ENCODE measurements around the gene SLC33A1. TPM values are rescaled to one million over a fixed set of nuclear protein-coding genes. Genes with fewer than 3 reads are reported as not detected.
A peak's percentile ranks its signal among the peaks of the same experiment; 100 is the strongest.
"Not testable (repeated sequence)": the region's sequence is repeated elsewhere in the genome, so short reads cannot be mapped to it uniquely, and the experiment has no call there.

SLC33A1 gene
- total RNA-seq, 4 donors from 2014 or later: 13.3 to 34.8 (median 32.7) TPM

DNA sequence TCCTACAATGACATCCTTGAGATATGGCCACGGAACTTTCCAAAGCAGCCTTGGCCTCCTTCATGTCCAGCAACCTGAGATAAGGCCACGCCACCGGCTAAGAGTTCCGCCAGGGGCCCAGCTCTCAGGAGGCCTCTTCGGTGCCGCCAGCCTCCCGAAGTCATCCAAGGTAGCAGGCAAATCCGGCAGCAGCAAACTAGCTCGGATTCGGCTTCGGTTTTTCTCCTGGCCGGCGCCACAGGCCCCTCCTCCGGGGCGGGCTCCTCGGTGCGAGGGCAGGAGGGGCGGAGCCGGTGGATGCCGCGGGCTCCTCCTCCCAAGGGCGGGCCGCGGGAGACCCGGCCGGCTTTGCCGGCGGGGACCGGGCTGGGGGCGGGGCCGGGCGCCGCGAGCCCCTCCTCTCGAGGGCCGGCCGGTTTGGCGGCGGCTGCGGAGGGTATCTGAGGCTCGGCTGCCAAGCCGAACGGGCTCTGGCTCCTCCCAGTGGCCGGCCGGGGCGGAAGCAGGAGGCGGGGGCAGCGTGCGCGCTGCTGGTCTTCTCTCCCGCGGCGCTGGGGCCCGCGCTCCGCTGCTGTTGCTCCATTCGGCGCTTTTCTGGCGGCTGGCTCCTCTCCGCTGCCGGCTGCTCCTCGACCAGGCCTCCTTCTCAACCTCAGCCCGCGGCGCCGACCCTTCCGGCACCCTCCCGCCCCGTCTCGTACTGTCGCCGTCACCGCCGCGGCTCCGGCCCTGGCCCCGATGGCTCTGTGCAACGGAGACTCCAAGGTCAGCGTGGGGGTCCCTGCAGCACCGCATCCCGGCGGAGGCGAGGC lies 16.1 kb upstream of the SLC33A1 start, which contains the start of gene GMPS:
Gene GMPS, plus strand, starts transcription at position 518 of the 812 bp plus-strand sequence. Its CDS starts 221 bp downstream, at position 739.
- intact Hi-C loops (cut with DNase I; ENCODE audit: low total_unique reads) (loop anchor here (5.0 kb wide), 1 partner anchor 63 kb away; the partner anchor contains the start of gene C3orf33), in situ Hi-C loops (cut with MboI; ENCODE audit: low pct_ligation_motif_present in 1 of 4, low pct_unique_long_range_greater_than_20kb in 1 of 4, low sequenced_read_pairs in 3 of 4) (loop anchor here in 1 of 4 donors (25.0 kb wide), 1 partner anchor 1292 kb away; the partner anchor contains the start of gene CCNL1)
- peak within 1 kb of the TSS; percentile 94 to 99 (median 96) for H3K4me3 ChIP-seq
- 0% methylated on average over 27 of the region's 83 CpGs; no CpG with 5 or more reads in 1 of the 2 donors for WGBS, 2 donors (ENCODE audit: low coverage in 1 of 2)
- H3K4me1 ChIP-seq: peaks cover 4 to 25% (median 20%) of the 10 kb centered on the region in 4 donors
- TF ChIP-seq POLR2A (IDR thresholded peaks at IDR 0.05) (peak; percentile 73), EP300 (IDR thresholded peaks at IDR 0.05; ENCODE audit: low read depth) (no peak), POLR2AphosphoS5 (IDR thresholded peaks at IDR 0.05) (peak; percentile 77 to 79 (median 78))
- TF ChIP-seq, protein P1, sequence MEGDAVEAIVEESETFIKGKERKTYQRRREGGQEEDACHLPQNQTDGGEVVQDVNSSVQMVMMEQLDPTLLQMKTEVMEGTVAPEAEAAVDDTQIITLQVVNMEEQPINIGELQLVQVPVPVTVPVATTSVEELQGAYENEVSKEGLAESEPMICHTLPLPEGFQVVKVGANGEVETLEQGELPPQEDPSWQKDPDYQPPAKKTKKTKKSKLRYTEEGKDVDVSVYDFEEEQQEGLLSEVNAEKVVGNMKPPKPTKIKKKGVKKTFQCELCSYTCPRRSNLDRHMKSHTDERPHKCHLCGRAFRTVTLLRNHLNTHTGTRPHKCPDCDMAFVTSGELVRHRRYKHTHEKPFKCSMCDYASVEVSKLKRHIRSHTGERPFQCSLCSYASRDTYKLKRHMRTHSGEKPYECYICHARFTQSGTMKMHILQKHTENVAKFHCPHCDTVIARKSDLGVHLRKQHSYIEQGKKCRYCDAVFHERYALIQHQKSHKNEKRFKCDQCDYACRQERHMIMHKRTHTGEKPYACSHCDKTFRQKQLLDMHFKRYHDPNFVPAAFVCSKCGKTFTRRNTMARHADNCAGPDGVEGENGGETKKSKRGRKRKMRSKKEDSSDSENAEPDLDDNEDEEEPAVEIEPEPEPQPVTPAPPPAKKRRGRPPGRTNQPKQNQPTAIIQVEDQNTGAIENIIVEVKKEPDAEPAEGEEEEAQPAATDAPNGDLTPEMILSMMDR (IDR thresholded peaks at IDR 0.05): peak; percentile 29 to 58 (median 46)
- no peaks in the 10 kb centered on the region for H3K9me3 ChIP-seq
- DNase-seq: peak; percentile 96
- peak within 1 kb of the TSS; percentile 97 to 98 (median 98) for H3K27ac ChIP-seq
- H3K36me3 ChIP-seq: no peaks in the 10 kb centered on the region
- H3K27me3 ChIP-seq: no peaks in the 10 kb centered on the region

DNA sequence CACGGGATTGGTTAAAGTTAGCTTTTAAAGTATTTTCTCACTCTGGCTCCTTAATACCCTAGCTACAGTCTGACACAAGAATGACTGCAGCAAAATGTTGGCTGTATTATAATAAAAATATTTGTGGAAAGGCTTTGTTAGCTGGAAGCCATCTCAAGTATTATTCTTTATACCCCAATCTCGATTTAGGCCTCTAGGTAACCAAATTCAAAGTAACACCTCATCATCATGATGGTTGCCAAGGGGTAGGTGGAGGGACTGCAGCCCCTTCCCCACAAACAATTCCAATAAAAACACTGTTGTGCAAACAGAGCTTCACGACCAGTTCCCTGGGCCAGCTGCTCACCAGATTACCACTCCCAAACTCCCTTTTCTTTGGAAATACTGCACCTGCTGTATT lies 15.5 kb upstream of the SLC33A1 start:
- H3K9me3 ChIP-seq: no peaks in the 10 kb centered on the region
- H3K36me3 ChIP-seq: no peaks in the 10 kb centered on the region
- 33 to 35% methylated on average over 2 to 3 of the region's 3 CpGs for WGBS, 2 donors (ENCODE audit: low coverage in 1 of 2)
- H3K27ac ChIP-seq: peak overlapping the region; percentile 97 to 98 (median 98)
- TF ChIP-seq EP300 (IDR thresholded peaks at IDR 0.05; ENCODE audit: low read depth): no peak
- TF ChIP-seq, protein P1 (IDR thresholded peaks at IDR 0.05): peak in 2 of 5 experiments; percentile 14 to 26
- TF ChIP-seq POLR2A (IDR thresholded peaks at IDR 0.05): no peak
- H3K4me1 ChIP-seq: peaks cover 4 to 25% (median 20%) of the 10 kb centered on the region in 4 donors
- no peaks in the 10 kb centered on the region for H3K27me3 ChIP-seq
- DNase-seq: no peak
- intact Hi-C loops (cut with DNase I; ENCODE audit: low total_unique reads) (loop anchor here (2.0 to 5.0 kb wide), 2 partner anchors 15 to 62 kb away; partner anchors contain the start of genes C3orf33 and SLC33A1), in situ Hi-C loops (cut with MboI; ENCODE audit: low pct_ligation_motif_present in 1 of 4, low pct_unique_long_range_greater_than_20kb in 1 of 4, low sequenced_read_pairs in 3 of 4) (loop anchor here in 1 of 4 donors (25.0 kb wide), 1 partner anchor 1293 kb away; the partner anchor contains the start of gene CCNL1)
- H3K4me3 ChIP-seq: peak overlapping the region in 3 of 4 donors; percentile 94 to 99 (median 95)

DNA sequence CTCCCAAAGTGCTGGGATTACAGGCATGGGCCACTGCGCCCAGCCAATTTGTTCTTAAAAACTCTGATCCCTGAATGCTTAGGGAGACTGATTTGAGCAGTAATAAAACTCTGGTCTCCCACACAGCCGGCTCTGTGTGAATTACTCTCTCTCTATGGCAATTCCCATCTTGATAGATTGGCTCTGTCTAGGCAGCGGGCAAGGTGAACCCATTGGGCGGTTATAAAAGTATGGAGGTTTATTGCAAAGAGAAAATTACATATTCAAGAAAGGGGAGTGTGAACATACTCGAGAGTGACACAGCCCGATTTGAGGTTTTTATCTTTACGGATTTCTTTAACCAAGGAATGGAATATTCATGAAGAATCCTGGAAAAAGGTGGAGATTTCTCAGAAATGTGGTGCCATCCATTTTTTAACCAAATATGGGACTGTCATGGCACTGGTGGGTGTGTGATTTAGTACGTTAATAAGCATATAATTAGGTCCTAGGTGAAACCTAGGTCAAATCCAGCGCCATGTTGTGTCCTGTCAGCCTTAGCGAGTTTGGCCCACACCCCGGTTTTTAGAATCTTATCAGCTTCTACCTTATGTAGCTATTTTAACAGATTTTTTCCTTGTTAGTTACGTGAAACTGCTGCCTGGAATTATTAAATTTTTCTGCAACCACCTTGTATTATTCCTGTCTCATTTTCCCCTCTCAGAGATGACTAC lies 9.0 kb upstream of the SLC33A1 start:
- no peaks in the 10 kb centered on the region for H3K36me3 ChIP-seq
- no peak for DNase-seq
- WGBS, 2 donors (ENCODE audit: low coverage in 1 of 2): 86 to 92% methylated on average over 11 to 12 of the region's 12 CpGs
- intact Hi-C loops (cut with DNase I; ENCODE audit: low total_unique reads): no loop called here
- no peak overlapping the region for H3K27ac ChIP-seq
- in situ Hi-C loops (cut with MboI; ENCODE audit: low pct_ligation_motif_present in 1 of 4, low pct_unique_long_range_greater_than_20kb in 1 of 4, low sequenced_read_pairs in 3 of 4): loop anchor here in 1 of 4 donors (25.0 kb wide), 1 partner anchor 1299 kb away; the partner anchor contains the start of gene CCNL1
- no peaks in the 10 kb centered on the region for H3K4me1 ChIP-seq
- no peaks in the 10 kb centered on the region for H3K27me3 ChIP-seq
- H3K4me3 ChIP-seq: no peak overlapping the region
- no peaks in the 10 kb centered on the region for H3K9me3 ChIP-seq
- TF ChIP-seq EP300 (IDR thresholded peaks at IDR 0.05; ENCODE audit: low read depth): no peak

DNA sequence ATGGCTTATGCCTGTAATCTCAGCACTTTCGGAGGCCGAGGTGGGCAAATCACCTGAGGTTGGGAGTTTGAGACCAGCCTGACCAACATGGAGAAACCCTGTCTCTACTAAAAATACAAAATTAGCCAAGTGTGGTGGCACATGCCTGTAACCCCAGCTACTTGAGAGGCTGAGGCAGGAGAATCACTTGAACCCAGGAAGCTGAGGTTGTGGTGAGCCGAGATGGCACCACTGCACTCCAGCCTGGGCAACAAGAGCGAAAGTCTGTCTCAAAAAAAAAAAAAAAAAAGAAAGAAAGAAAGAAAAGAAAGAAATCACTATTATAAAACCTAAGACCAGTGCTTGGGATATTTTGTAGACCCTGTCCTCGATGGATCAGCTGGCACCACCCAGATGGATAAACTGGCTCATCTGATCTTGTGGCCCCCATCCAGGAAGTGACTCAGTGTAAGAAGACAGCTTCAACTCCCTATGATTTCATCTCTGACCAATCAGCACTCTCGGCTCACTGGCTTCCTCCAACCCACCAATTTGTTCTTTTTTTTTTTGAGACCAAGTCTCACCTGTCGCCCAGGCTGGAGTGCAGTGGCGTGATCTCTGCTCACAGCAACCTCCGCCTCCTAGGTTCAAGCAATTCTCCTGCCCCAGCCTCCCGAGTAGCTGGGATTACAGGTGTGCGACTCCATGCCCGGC lies 8.2 kb upstream of the SLC33A1 start:
- intact Hi-C loops (cut with DNase I; ENCODE audit: low total_unique reads); H3K9me3 ChIP-seq; H3K27ac ChIP-seq; H3K27me3 ChIP-seq; H3K4me1 ChIP-seq; H3K4me3 ChIP-seq; H3K36me3 ChIP-seq; DNase-seq: not testable (repeated sequence)
- in situ Hi-C loops (cut with MboI; ENCODE audit: low pct_ligation_motif_present in 1 of 4, low pct_unique_long_range_greater_than_20kb in 1 of 4, low sequenced_read_pairs in 3 of 4): loop anchor here in 1 of 4 donors (25.0 kb wide), 1 partner anchor 1300 kb away; the partner anchor contains the start of gene CCNL1
- WGBS, 2 donors (ENCODE audit: low coverage in 1 of 2): 85 to 86% methylated on average over 6 to 12 of the region's 12 CpGs

All from transverse colon (tissue), 4 donors.